IMR-90 (cell line): ENCODE results near the gene FALEC. TPM values are rescaled to one million over a fixed set of nuclear protein-coding genes. Genes with fewer than 3 reads are reported as not detected.

ENCODE experiments used
- ATAC-seq: fragments of 200-7000 bp; cut with Tn5 transposase; 2 replicates; pipeline ENCODE4 v1.9.1; 2020; ENCODE audit warnings: low read depth, mild to moderate bottlenecking, moderate library complexity
- BruUV-seq: library from RNA; stranded (reverse); fragments of 400-500 nt; replicated peaks from 2 replicates; lab custom pipeline; 2021; lab: Mats Ljungman, UMichigan
- CTCF ChIA-PET: fragments of 300-600 bp; formaldehyde crosslinking; extraction: SDS; loops from one replicate; lab custom pipeline; 2021; ENCODE audit warnings: antibody characterized with exemption; lab: Yijun Ruan, JAX
- POLR2A ChIA-PET: fragments of 300-600 bp; sonication (Branson Sonifier 250); formaldehyde crosslinking; loops from one replicate; lab custom pipeline; 2022; ENCODE audit warnings: antibody characterized with exemption; ENCODE audit not compliant: unreplicated experiment; lab: Charles Lee
- DNase-seq: peaks from one replicate; pipeline ENCODE4 v3.0.0; 2013
- H2AFZ ChIP-seq: replicated peaks from 2 replicates; pipeline ENCODE3; 2013; ENCODE audit warnings: low read length, mild to moderate bottlenecking; ENCODE audit not compliant: poor library complexity
- H2AK5ac ChIP-seq: 2 replicates; pipeline ENCODE4 v1.6.1; 2013; ENCODE audit warnings: low read depth, low read length, inconsistent platforms
- H2AK9ac ChIP-seq: replicated peaks from 2 replicates; pipeline ENCODE3; 2013; ENCODE audit warnings: mild to moderate bottlenecking, low read depth, low read length, moderate library complexity; ENCODE audit not compliant: poor library complexity
- H2BK120ac ChIP-seq: 2 replicates; pipeline ENCODE4 v1.6.1; 2013; ENCODE audit warnings: low read depth, low read length, inconsistent platforms
- H2BK15ac ChIP-seq: 3 replicates; pipeline ENCODE4 v1.6.1; 2013; ENCODE audit warnings: low read depth, low read length, inconsistent platforms
- H2BK20ac ChIP-seq: 2 replicates; pipeline ENCODE4 v1.6.1; 2013; ENCODE audit warnings: low read depth, mild to moderate bottlenecking, inconsistent platforms, low read length, moderate library complexity
- H2BK5ac ChIP-seq: 2 replicates; pipeline ENCODE4 v1.6.1; 2013; ENCODE audit warnings: mild to moderate bottlenecking, low read depth, low read length, inconsistent platforms; ENCODE audit not compliant: poor library complexity, severe bottlenecking
- H3K14ac ChIP-seq: replicated peaks from 2 replicates; pipeline ENCODE4 v1.6.1; 2013; ENCODE audit warnings: low read depth, low read length, inconsistent platforms
- H3K18ac ChIP-seq: 2 replicates; pipeline ENCODE4 v1.6.1; 2013; ENCODE audit warnings: low read depth, low read length, control low read depth
- H3K23ac ChIP-seq: 2 replicates; pipeline ENCODE4 v1.6.1; 2013; ENCODE audit warnings: low read depth, low read length, inconsistent platforms
- H3K27ac ChIP-seq: 2 replicates; pipeline ENCODE4 v1.5.1; 2013; ENCODE audit warnings: mild to moderate bottlenecking, control low read depth, low read length; ENCODE audit not compliant: insufficient read depth
- H3K27me3 ChIP-seq: 2 replicates; pipeline ENCODE4 v1.6.1; 2013; ENCODE audit warnings: low read length; ENCODE audit not compliant: control insufficient read depth, insufficient read depth
- H3K36me3 ChIP-seq: 2 replicates; pipeline ENCODE4 v1.6.1; 2013; ENCODE audit warnings: low read length, mixed read lengths; ENCODE audit not compliant: control insufficient read depth, insufficient read depth
- H3K4ac ChIP-seq: 2 replicates; pipeline ENCODE4 v1.6.1; 2013; ENCODE audit warnings: low read depth, low read length, inconsistent platforms
- H3K4me1 ChIP-seq: 2 replicates; pipeline ENCODE4 v1.6.1; 2013; ENCODE audit warnings: low read length, mixed read lengths; ENCODE audit not compliant: control insufficient read depth, insufficient read depth
- H3K4me2 ChIP-seq: 2 replicates; pipeline ENCODE4 v1.6.1; 2013; ENCODE audit warnings: low read depth, mild to moderate bottlenecking, control low read depth, low read length, moderate library complexity
- H3K4me3 ChIP-seq: 2 replicates; pipeline ENCODE4 v1.5.1; 2013; ENCODE audit warnings: low read depth, mild to moderate bottlenecking, control low read depth, low read length, moderate library complexity; ENCODE audit not compliant: insufficient read depth
- H3K56ac ChIP-seq: 2 replicates; pipeline ENCODE4 v1.6.1; 2013; ENCODE audit warnings: low read length, inconsistent platforms; ENCODE audit not compliant: insufficient read depth; ENCODE audit errors: extremely low read depth
- H3K79me1 ChIP-seq, 2 experiments: 2 replicates each; pipeline ENCODE4 v1.6.1; 2013; ENCODE audit warnings: low read length in 2 of 2, inconsistent platforms in 1 of 2, low read depth in 1 of 2
- H3K9ac ChIP-seq: 2 replicates; pipeline ENCODE4 v1.6.1; 2013; ENCODE audit warnings: low read depth, low read length, control low read depth
- H3K9me1 ChIP-seq: 2 replicates; pipeline ENCODE4 v1.6.1; 2013; ENCODE audit warnings: low read length, inconsistent platforms; ENCODE audit not compliant: insufficient read depth
- H3K9me3 ChIP-seq: 2 replicates; pipeline ENCODE4 v1.6.1; 2013; ENCODE audit warnings: low read length; ENCODE audit not compliant: control insufficient read depth, insufficient read depth
- H4K20me1 ChIP-seq: 2 replicates; pipeline ENCODE4 v1.6.1; 2013; ENCODE audit warnings: low read length, inconsistent platforms; ENCODE audit not compliant: insufficient read depth
- H4K5ac ChIP-seq: 2 replicates; pipeline ENCODE4 v1.6.1; 2013; ENCODE audit warnings: mild to moderate bottlenecking, low read depth, low read length, control low read depth
- H4K8ac ChIP-seq, 2 experiments: 2 replicates each; pipeline ENCODE4 v1.6.1; 2013; ENCODE audit warnings: low read depth in 2 of 2, low read length in 2 of 2, control low read depth in 1 of 2, inconsistent platforms in 1 of 2
- H4K91ac ChIP-seq: 2 replicates; pipeline ENCODE4 v1.6.1; 2013; ENCODE audit warnings: low read depth, low read length, inconsistent platforms; ENCODE audit not compliant: insufficient read depth
- BHLHE40 ChIP-seq: fragments of 150-350 bp; IDR thresholded peaks from 2 replicates; pipeline ENCODE4 v1.6.1; 2016; ENCODE audit warnings: mild to moderate bottlenecking, low read depth, low read length
- CEBPB ChIP-seq: IDR thresholded peaks from 2 replicates; pipeline ENCODE4 v1.6.1; 2012; ENCODE audit warnings: low read depth, low read length, improper control_type of control experiment
- CHD1 ChIP-seq: IDR thresholded peaks from 2 replicates; pipeline ENCODE4 v1.6.1; 2012; ENCODE audit warnings: low read depth, low read length, improper control_type of control experiment
- FOS ChIP-seq: fragments of 150-350 bp; IDR thresholded peaks from 2 replicates; pipeline ENCODE4 v1.6.1; 2016; ENCODE audit warnings: low read depth, low read length
- MAFK ChIP-seq: IDR thresholded peaks from 2 replicates; pipeline ENCODE4 v1.6.1; 2012; ENCODE audit warnings: low read depth, low read length, improper control_type of control experiment
- MAZ ChIP-seq: IDR thresholded peaks from 2 replicates; pipeline ENCODE4 v1.6.1; 2012; ENCODE audit warnings: low read depth, mild to moderate bottlenecking, low read length, improper control_type of control experiment, moderate library complexity, borderline replicate concordance
- MXI1 ChIP-seq: IDR thresholded peaks from 2 replicates; pipeline ENCODE4 v1.6.1; 2012; ENCODE audit warnings: low read depth, mild to moderate bottlenecking, low read length, moderate library complexity, borderline replicate concordance
- NFE2L2 ChIP-seq: fragments of 150-350 bp; IDR thresholded peaks from 2 replicates; pipeline ENCODE4 v1.6.1; 2016; ENCODE audit warnings: low read depth, mild to moderate bottlenecking, low read length
- POLR2A ChIP-seq: IDR thresholded peaks from 2 replicates; pipeline ENCODE4 v1.6.1; 2012; ENCODE audit warnings: mild to moderate bottlenecking, low read depth, low read length
- RCOR1 ChIP-seq: IDR thresholded peaks from 2 replicates; pipeline ENCODE4 v1.6.1; 2012; ENCODE audit warnings: mild to moderate bottlenecking, low read length, improper control_type of control experiment; ENCODE audit not compliant: insufficient replicate concordance
- RFX5 ChIP-seq: IDR thresholded peaks from 2 replicates; pipeline ENCODE4 v1.8.0; 2012; ENCODE audit warnings: low read depth, mild to moderate bottlenecking, low read length, moderate library complexity
- SMC3 ChIP-seq: fragments of 150-350 bp; IDR thresholded peaks from 2 replicates; pipeline ENCODE4 v1.6.1; 2016; ENCODE audit warnings: low read depth, mild to moderate bottlenecking, antibody characterized with exemption, low read length, moderate library complexity
- dilution Hi-C: fragments of 300-500 bp; cut with HindIII; formaldehyde crosslinking; loops from one replicate; pipeline ENCODE4 v1.14.3; 2018; ENCODE audit warnings: low sequenced_read_pairs; ENCODE audit not compliant: unreplicated experiment
- in situ Hi-C: fragments of 300-500 bp; cut with MboI; formaldehyde crosslinking; loops from 3 replicates; pipeline ENCODE4 v1.14.3; 2019; ENCODE audit warnings: low sequenced_read_pairs, inconsistent platforms, mixed read lengths
- intact Hi-C: fragments of 100-400 bp; cut with micrococcal nuclease; formaldehyde crosslinking; loops from 2 replicates; pipeline ENCODE4 v1.10.0; 2022
- polyA plus RNA-seq, 3 experiments: library from polyadenylated mRNA; depleted of rRNA; stranded (reverse); fragments of >200 nt; gene quantifications; 2 replicates each; pipeline ENCODE4 v1.2.3, GENCODE V29; 2012; ENCODE audit warnings: low replicate concordance in 1 of 3
- total RNA-seq: library from RNA; depleted of rRNA; stranded (reverse); fragments of >200 nt; gene quantifications from 2 replicates; pipeline ENCODE4 v1.2.3, GENCODE V29; 2012
- TF ChIP-seq, protein P1 (sequence below): fragments of 150-350 bp; IDR thresholded peaks from 2 replicates; pipeline ENCODE4 v1.6.1; 2017; ENCODE audit warnings: mild to moderate bottlenecking, antibody characterized with exemption, low read length, low read depth
- TF ChIP-seq, protein P2 (sequence below): fragments of 150-350 bp; IDR thresholded peaks from 2 replicates; pipeline ENCODE4 v1.6.1; 2016; ENCODE audit warnings: low read depth, mild to moderate bottlenecking, low read length, moderate library complexity, borderline replicate concordance

The FALEC gene
- total and polyA plus RNA-seq, 2 of the 4 experiments (the other 2 are of a cell fraction): not detected

DNA sequence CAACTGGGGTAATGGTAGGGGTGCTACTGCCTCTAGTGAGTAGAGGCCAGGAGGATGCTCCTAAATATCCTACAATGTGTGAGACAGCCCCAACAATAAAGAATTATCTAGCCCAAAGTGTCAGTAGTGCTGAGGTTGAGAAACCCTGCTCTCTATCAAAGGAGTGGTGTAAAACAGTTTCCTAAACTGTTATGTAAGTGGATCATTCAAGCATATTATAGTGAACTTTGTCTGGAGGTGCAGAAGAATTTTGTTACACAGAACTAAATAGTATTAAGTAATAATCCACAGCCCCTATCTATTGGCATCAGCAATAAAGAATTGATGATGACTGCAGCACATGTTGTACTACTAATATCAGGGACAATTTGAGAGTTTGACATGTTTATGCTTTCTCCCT lies 48.6 kb upstream of the FALEC start:
- in situ Hi-C loops (no loop called here), intact Hi-C loops (no loop called here), dilution Hi-C loops (no loop called here)
- Histone ChIP-seq H3K27me3 (no peaks in the 10 kb centered on the region), H4K91ac (no peak overlapping the region), H3K4ac (no peak overlapping the region), H4K5ac (no peak overlapping the region), H3K9me1 (no peaks in the 10 kb centered on the region), H3K56ac (no peak overlapping the region), H3K27ac (no peak overlapping the region), H3K14ac (no peak overlapping the region), H2BK20ac (no peak overlapping the region), H4K8ac (no peak overlapping the region), H3K4me2 (no peak overlapping the region), H2AK5ac (no peak overlapping the region), H2BK120ac (no peak overlapping the region), H2BK5ac (no peak overlapping the region), H3K4me3 (no peak overlapping the region), H3K23ac (no peak overlapping the region), H4K20me1 (no peaks in the 10 kb centered on the region; the same call in 1 of the 2 replicates), H3K18ac (no peak overlapping the region), H2AFZ (no peak overlapping the region), H2AK9ac (no peak overlapping the region), H2BK15ac (no peak overlapping the region), H3K9ac (no peak overlapping the region), H3K36me3 (peaks cover 28% of the 10 kb centered on the region), H3K79me1 (peaks cover 0 to 8% of the 10 kb centered on the region in 2 experiments; a peak in 3 of 4 replicates), H3K4me1 (no peaks in the 10 kb centered on the region), H3K9me3 (no peaks in the 10 kb centered on the region)
- no peak for ATAC-seq
- TF ChIP-seq POLR2A: no peak
- TF ChIP-seq, protein P1, sequence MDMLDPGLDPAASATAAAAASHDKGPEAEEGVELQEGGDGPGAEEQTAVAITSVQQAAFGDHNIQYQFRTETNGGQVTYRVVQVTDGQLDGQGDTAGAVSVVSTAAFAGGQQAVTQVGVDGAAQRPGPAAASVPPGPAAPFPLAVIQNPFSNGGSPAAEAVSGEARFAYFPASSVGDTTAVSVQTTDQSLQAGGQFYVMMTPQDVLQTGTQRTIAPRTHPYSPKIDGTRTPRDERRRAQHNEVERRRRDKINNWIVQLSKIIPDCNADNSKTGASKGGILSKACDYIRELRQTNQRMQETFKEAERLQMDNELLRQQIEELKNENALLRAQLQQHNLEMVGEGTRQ: no peak
- no peak for TF ChIP-seq RCOR1
- TF ChIP-seq FOS: no peak
- TF ChIP-seq BHLHE40: no peak
- TF ChIP-seq MAZ: no peak
- no peak for TF ChIP-seq CHD1
- no peak for TF ChIP-seq MAFK
- TF ChIP-seq, protein P2, sequence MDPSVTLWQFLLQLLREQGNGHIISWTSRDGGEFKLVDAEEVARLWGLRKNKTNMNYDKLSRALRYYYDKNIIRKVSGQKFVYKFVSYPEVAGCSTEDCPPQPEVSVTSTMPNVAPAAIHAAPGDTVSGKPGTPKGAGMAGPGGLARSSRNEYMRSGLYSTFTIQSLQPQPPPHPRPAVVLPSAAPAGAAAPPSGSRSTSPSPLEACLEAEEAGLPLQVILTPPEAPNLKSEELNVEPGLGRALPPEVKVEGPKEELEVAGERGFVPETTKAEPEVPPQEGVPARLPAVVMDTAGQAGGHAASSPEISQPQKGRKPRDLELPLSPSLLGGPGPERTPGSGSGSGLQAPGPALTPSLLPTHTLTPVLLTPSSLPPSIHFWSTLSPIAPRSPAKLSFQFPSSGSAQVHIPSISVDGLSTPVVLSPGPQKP: no peak
- no peak for TF ChIP-seq MXI1
- TF ChIP-seq RFX5: no peak
- no peak for TF ChIP-seq CEBPB
- no peak for TF ChIP-seq SMC3
- TF ChIP-seq NFE2L2: no peak
- no peak for DNase-seq
- CTCF ChIA-PET: interaction anchor here (0.6 kb wide), 1 partner anchor 138 kb away, joined by 4 read pairs; no protein-coding TSS in a partner anchor
- no TSS peak for BruUV-seq
- POLR2A ChIA-PET: no interaction called here
